DMS79 treated with DMSO at 0.1 percent for 48 hours (cell line): ENCODE measurements around the gene HNMT.
"Not testable (repeated sequence)": the region's sequence is repeated elsewhere in the genome, so short reads cannot be mapped to it uniquely, and the experiment has no call there.

ENCODE experiments used
- DNase-seq: peaks from one replicate; lab custom pipeline; 2025; lab: John Stamatoyannopoulos, UW

Gene HNMT

DNA sequence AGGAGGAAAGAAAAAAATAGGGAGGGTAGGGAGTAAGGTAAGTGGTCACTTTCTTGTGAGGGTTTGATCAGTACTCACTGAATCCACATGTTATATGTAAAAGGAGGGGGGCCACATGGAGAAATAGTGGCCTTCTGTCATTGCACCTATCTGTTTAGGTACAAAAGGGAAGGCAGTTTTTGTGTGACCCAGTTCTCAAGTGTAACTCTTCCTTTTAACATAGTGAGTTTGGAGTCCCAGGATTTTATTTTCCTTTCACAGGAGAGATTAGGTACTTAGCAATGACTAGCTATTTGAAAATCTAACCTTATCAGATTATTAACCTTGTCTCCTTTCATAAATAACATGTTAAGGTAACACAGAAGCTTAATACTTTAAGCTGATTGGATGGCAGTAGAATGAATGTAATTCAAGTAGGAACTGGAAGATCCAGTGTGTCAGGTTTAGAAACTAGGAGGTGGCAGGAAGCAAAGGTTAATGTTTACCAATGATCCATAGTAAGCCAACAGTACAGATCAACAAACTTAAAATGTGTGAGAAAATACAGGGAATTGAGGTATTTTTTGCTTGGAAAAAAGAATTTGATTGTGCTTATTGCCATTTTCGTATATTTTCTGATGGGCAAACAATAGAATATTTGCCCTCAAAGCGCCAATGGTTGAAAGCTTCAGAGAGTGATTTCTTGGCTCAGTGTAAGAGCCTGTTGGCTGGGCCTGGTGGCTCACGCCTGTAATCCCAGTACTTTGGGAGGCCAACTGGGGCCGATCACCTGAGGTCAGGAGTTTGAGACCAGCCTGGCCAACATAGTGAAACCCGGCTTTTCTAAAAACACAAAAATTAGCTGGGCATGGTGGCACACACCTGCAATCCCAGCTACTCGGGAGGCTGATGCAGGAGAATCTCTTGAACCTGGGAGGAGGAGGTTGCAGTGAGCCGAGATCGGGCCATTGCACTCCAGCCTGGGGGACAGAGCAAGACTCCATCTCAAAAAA, 11.3 kb downstream of the HNMT start:
- no peak for DNase-seq

DNA sequence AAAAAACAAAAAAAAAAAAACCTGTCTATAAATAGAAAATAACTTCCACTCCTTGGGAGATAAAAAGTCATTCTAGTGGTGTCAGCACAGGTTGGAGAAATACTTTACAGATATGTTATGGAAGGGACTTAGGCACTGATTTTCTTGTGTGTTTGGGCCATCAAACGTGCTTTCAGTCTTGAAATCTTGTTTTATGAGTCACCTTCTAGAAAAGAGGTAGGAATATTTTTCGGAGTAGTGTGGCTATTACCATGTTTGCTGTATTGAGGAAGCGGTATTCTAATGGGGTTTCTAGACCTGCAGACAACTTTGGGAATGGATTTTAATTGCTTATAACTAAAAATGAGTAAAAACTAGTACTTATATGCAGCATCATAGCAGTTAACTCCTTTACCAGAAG, 12.0 kb downstream of the HNMT start:
- no peak for DNase-seq

DNA sequence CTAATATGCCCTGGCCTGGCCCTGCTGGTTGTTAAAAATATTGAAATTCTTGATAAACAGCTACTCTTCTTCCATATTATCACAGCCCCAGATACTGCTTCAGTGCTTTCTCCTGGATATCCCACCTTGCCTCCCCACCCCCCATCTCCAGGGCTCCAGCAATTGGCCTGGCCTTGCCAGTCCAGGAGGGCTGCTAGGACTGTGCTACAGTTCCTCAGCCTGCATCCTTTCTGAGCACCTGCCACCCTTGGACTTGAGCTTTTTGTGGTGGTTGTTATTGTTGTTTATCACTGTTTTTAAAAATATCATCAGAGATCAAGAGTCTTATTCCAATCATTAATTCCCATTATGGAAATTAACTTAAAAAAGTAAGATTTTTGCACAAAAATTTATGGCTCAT, 13.5 kb downstream of the HNMT start:
- DNase-seq: no peak

DNA sequence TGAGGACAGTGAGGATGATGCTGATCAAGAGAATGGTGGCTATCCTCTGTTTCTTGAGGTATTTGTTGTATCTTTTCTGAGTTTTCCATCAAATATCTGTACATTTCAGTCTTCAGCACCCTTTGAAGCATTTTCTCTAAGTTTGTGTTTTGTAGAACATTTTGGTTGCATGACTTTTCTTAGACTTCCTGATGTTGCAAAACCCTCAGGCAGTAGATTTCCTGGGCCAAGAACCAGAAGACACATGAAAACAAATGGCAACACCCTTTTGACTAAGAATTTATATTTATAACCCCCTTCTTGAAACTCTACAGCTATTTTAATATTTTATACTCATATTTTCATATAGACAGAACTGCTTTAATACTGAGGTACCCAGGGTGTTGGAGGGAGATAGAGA, 16.2 kb downstream of the HNMT start:
- no peak for DNase-seq

DNA sequence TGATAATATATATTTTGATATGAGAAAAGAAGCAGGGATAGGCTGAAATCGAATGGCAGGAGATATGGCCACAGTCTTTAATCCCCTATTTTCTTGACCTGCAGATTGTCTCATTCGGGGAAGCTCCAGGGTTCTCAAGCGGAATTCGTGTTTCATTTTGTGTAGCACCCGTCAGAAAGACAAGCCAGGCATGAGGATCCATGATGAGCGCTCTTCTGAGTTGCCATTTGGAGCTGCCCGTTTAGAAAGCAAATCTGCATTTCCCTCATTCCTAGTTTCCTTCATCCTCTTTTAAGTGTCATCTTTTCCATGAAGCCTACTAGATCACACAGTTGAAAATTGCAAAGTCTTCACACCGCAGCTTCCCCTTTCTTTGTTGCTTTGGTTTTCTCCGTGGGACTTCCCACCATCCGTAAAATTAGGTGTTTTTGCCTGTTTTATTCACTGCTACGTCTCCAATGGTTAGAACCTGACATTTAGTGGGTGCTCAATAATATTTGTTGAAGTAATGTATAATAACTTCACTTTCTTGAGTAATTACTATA, 16.9 kb downstream of the HNMT start:
- DNase-seq: no peak

DNA sequence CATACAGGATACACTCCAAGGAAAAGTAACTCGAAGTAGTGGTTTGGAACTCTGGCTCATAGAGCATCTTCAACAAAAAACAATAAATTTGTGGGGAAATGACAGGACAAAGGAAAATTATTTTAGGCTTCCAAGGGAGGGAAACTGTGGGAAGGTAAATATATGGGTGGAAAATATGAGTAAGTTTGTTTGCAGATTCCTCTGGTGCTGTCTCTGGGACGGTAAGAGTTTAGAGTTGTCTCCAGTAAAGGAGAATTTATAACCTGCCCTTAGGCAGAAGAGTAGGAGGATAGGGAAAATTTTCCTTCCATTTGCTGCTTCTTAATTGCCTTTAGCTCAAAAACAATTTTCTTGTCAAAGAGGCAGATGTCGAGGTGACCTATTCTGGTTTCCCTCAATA, 19.3 kb downstream of the HNMT start:
- no peak for DNase-seq

DNA sequence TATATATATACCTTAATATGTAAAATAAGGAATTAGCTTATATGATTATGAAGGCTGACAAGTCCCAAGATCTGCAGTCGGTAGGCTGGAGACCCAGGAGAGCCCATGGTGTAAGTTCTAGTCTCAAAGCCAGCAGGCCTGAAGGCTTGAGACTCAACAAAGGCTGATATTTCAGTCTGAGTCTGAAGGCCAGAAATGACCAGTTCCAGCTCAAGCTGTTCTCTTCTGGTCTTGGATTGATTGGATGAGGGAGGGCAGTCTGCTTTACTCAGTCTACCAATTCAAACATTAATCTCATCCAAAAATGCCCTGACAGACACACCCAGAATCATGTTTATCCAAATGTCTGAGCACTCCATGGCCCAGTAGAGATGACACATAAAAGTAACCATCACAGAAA, 22.0 kb downstream of the HNMT start:
- no peak for DNase-seq

DNA sequence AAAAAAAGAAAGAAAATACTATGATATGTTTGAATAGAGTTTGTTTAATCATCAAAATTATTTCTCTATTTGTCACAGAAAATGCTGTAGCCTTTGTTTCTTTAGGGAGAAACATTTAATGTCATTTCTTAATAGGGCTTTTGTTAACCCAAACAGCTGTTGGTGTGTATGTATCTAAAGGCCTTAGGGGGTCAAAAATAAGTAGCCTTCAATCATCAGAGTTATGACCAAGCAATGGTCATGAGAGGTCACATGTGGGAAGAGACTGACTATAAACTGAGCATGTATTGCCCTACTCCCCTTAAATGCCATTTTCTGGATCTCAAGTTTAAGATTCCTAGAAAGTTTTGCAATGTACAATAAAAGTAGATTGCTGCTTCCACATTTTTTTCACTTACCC, 22.7 kb downstream of the HNMT start:
- DNase-seq: no peak

DNA sequence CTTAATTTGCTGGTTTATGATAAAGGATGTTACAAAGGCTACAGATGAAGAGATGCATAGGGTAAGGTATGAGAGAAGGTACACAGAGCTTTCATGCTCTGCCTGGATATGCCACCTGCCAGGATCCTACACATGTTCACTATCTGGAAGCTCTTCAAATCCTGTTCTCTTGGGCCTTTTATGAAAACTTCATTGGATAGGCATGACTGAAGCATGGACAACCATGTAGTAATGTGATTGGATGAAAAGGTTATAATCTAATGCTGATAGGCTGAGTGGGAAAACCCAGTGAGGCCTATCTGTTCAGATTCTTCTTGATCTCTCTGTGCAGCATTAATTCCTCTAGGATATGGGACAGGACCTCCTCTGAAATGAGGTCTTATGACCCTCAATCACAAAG, 26.8 kb downstream of the HNMT start:
- no peak for DNase-seq

DNA sequence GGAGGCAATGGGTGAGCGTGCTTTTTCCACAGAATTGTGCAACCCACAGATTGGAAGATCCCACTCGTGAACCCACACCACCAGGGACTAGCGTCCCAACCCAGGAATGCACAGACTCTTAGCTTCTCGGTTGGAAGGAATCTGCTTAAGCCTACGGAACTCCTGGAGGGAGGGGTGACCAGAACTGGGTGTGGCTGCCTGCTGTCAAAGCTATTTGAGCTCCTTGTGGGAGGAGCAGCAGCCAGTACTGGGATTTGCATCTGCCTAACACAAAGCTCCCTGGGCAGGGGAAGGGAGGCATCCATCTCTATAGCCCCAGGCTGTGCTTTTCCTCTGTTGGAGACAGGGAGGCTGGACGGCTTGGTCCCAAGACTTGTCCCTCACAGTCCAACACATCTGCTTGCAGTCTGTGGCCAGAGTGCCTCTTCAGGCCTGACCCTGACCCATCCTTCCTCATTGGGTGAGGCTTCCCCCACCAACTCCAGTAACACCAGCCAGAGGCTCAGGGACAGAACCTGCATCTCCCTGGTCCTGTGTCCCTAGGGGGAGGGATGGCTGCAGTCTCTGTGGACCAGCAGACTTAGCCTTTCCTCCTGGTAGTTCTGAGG, 27.9 kb downstream of the HNMT start:
- DNase-seq: no peak

DNA sequence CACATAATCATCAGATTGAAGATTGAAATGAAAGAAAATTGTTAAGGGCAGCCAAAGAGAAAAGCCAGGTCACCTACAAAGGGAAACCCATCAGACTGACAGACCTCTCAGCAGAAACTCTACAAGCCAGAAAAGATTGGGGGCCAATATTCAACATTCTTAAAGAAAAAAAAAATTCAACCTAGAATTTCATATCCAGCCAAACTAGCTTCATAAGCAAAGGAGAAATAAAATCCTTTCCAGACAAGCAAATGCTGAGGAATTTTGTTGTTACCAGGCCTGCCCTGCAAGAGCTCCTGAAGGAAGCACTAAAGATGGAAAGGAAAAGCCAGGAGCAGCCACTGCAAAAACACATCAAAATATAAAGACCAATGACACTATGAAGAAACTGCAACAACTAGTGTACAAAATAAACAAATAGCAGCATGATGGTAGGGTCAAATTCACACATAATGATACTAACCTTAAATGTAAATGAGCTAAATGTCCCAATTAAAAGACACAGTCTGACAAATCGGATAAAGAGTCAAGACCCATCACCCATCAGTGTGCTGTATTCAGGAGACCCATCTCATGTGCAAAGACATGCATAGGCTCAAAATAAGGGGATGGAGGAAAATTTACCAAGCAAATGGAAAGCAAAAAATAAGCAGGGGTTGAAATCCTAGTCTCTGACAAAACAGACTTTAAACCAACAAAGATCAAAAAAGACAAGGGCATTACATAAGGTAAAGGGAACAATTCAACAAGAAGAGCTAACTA, 29.6 kb downstream of the HNMT start:
- not testable (repeated sequence) for DNase-seq

DNA sequence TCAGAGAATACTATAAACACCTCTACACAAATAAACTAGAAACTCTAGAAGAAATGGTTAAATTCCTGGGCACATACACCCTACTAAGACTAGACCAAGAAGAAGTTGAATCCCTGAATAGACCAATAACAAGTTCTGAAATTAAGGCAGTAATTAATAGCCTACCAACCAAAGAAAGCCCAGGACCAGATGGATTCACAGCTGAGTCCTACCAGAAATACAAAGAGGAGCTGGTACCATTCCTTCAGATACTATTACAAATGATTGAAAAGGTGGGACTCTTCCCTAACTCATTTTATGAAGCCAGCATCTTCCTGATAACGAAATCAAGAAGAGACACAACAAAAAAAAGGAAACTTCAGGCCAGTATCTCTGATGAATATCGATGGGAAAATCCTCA, 31.1 kb downstream of the HNMT start:
- not testable (repeated sequence) for DNase-seq

DNA sequence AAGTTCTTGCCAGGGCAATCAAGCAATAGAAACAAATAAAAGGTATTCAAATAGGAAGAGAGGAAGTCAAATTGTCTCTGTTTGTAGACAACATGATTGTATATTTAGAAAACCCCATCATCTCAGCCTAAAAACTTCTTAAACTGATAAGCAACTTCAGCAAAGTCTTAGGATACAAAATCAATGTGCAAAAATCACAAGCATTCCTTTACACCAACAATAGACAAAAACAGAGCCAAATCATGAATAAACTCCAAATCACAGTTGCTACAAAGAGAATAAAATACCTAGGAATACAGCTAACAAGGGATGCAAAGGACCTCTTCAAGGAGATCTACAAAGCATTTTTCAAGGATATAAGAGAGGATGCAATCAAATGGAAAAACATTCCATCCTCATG, 31.9 kb downstream of the HNMT start:
- DNase-seq: not testable (repeated sequence)

DNA sequence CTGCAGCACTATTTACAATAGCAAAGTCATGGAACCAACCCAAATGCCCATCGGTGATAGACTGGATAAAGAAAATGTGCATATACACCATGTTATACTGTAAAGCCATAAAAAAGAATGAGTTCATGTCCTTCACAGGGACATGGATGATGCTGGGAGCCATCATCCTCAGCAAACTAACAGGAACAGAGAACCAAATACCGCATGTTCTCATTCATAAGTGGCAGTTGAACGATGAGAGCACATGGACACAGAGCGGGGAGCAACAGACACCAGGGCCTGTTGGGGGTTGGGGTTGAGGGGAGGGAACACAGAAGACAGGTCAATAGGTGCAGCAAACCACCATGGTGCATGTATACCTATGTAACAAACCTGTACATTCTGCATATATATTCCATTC, 33.5 kb downstream of the HNMT start:
- no peak for DNase-seq

DNA sequence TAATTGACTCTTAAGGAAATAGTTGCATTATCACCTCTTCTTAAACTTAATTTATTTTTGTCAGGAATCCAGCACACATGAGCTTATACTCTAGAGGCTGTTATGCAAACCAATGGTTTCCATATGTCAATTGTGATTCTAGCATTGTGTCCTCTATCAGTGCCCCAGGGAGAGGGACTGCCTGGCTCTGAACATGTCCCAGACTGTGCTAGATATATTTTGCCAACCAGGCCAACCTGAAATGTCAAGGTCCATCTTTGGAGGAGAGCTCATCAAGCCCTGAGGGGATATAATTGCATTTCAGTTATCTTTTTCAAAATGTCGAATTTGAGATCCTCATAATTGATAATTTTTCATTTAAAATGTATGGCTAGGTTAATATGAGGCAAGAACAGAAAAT, 34.2 kb downstream of the HNMT start:
- DNase-seq: no peak

DNA sequence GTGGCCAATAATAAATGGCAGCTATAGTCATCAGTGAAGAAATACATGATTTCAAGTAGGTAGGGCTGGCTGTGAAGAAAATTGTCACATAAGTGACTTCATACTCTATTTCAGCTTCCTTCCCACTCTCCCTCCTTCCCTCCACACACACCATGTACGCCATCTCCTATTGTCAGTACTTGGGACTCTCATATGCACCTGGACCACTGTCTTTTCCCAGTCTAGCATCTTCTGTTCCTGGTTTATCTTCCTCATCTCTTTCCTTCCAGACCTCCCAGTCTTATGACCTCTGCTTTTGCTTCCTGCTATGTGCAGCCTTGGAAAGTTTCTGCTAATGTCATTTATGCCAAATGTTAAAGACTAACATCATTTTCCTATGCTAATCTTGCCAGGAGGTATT, 35.0 kb downstream of the HNMT start:
- DNase-seq: no peak

DNA sequence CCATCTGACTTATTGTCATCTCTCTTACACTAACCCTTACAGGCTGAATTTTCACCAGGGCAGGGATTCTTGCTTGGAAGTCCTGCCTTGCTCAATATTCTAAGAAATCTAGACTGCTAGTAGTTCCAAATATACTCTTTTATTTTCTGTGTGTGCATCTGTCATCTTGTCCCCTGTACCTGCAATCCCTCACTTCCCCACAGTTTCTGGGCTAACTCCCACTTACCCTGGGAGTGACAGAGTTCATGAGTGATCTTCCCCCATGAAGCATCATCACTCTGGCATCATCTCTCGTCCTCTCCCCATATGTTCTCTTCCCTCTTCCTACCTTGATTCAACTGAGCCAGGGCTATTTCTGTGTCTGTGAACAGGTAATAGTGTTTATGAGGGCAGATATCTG, 35.7 kb downstream of the HNMT start:
- no peak for DNase-seq

DNA sequence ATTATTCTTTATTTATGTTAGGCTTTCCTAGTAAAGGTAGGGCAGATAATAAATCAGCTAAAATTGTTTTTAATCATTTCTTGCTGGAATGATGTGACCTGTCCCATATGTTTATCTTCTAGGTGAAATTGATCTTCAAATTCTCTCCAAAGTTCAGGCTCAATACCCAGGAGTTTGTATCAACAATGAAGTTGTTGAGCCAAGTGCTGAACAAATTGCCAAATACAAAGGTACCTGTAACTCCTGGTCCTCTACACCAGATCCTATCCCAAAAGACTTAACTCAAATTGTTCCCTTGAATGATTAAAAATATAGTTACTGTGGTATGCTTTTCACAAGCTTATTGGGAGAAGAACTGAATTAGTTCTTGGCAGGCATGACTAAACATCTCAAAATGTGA, 36.5 kb downstream of the HNMT start:
- no peak for DNase-seq

DNA sequence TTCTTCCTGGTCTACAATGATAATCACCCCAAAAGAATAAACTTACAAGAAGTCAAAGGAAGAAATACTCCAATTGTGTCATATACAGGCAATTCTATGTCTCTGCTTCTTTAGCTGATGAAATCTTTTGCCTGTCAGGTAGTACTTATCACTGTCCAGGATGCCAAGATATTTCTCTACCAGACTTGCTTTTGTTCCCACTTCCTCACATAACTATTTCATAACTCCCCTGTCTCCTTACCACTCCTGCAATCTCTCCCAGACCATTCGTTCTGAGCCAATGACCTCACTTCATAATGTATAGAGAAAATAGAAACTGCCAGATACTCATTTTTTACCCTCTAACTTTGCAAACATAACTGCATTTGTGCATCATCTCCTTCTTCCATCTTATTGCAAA, 39.1 kb downstream of the HNMT start:
- no peak for DNase-seq

DNA sequence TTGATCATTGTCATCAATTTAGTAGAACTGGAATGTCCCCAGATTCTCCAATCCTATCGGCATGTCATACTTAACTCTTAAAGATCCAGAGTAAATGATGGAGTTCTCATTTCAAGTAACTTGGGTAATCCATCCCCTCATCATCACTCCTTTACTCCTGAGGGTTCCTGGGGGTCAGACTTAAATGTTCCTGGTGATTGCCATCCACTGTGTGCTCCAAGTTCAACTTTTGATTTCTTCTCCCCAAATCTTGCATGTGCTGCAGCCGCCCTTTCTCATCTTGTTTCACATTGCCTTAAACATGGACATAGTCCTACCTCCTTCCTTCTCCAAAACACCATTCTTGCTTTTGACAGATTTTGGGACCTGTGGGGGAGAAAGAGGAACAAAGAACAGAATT, 43.2 kb downstream of the HNMT start:
- DNase-seq: no peak

DNA sequence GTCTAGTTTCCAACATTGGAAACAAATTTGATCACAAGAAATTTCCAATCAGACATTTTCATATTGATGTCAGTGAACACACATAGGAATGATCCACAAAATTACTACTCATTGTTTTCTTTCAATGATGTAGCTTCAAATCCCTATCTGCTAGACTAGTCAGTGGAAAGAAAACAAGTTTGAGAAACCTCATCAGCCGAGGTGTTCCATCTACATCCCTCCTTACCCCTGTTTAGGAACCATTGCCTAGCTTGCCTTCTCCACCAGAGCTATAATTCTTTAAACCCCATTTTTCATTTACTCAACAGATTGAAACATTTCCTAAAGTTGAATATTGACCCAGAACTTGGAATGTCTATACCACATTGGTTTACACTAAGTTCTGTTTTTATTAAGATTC, 45.3 kb downstream of the HNMT start:
- no peak for DNase-seq

DNA sequence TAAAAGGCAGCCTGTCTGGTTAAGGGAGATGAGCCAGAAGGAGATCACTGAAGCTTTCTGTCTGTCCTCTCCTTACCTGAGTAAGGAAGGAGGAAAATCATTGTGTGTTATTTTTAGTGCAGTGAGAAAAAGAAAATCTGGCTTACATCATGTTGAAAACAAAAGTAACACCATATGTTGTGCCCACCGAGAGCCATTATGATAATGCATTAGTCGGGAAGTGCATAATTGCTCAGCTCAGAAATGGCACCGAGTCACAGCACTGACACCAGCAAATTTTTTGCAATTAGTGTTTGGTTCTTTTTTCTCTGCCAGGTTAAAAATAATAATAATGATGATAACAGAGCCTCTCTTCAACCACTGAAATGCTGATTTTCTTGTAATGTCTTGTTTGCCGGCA, 46.6 kb downstream of the HNMT start:
- DNase-seq: peak; percentile 52

DNA sequence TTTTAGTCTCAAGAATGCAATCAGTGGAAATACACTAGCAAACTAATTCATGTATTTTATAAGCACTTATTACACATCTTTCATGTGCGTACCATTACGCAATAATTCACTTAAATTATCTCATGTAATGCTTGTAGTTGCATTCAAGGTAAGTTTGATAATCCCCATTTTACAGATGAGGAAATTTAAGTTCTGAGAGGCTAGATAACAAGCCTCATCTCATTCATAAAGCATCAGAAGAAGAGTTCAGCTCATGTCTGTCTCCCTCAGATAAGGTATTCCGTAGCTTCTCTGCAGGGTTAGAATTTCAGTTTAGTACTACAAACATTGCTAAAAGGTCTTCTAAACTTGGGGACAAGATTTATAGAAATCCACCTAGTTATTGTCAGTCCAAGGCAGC, 47.8 kb downstream of the HNMT start:
- no peak for DNase-seq
